ENCODE data around the gene DDIT4. TPM values are rescaled to one million over a fixed set of nuclear protein-coding genes. Genes with fewer than 3 reads are reported as not detected.

The DDIT4 gene
- total and polyA plus RNA-seq, 3 experiments from 2014 or later = 144 to 183 (median 156) TPM

GRCh38 chr10:72259491-72260238, 14.1 kb upstream of the DDIT4 start:
- Histone ChIP-seq H3K27ac (ENCODE audit: low read depth, low read length) (peak overlapping the region; percentile 89), H3K27me3 (ENCODE audit: insufficient read depth, low read length, poor library complexity, severe bottlenecking) (no peaks in the 10 kb centered on the region), H3K36me3 (ENCODE audit: insufficient read depth, low read length) (no peaks in the 10 kb centered on the region), H3K4me1 (ENCODE audit: insufficient read depth, low read length) (peaks cover 89% of the 10 kb centered on the region), H3K4me3 (ENCODE audit: low read length) (peak overlapping the region; percentile 72), H3K9me3 (ENCODE audit: low read length) (no peaks in the 10 kb centered on the region)
- DNase-seq = no peak
- Mint-ChIP-seq H3K4me3 (peak overlapping the region; percentile 81 to 94 (median 89)), H3K9me3 (no peaks in the 10 kb centered on the region), H3K27me3 (no peaks in the 10 kb centered on the region), H3K4me1 (peaks cover 57 to 73% (median 68%) of the 10 kb centered on the region in 3 donors), H3K36me3 (no peaks in the 10 kb centered on the region), H3K27ac (peak overlapping the region; percentile 92 to 99 (median 97))
- POLR2A ChIA-PET = interaction anchor here (0.6 to 1.7 kb wide), 4 partner anchors 12 to 1571 kb away, joined by 3 to 19 read pairs (median 6); no protein-coding TSS in a partner anchor
- CTCF ChIA-PET = interaction anchor here (0.8 to 4.6 kb wide), 10 partner anchors 12 to 78 kb away, joined by 4 to 29 read pairs (median 6); partner anchors contain the start of genes ASCC1 and DDIT4

- H3K9me3 ChIP-seq (ENCODE audit: low read length) = no peaks in the 10 kb centered on the region
- H3K36me3 ChIP-seq (ENCODE audit: insufficient read depth, low read length) = no peaks in the 10 kb centered on the region
- Mint-ChIP-seq H3K36me3 (no peaks in the 10 kb centered on the region), H3K27me3 (no peaks in the 10 kb centered on the region), H3K9me3 (no peaks in the 10 kb centered on the region), H3K4me3 (peak overlapping the region; percentile 81 to 94 (median 89)), H3K27ac (peak overlapping the region; percentile 92 to 99 (median 97)), H3K4me1 (peaks cover 53 to 67% (median 64%) of the 10 kb centered on the region in 3 donors)
- no peaks in the 10 kb centered on the region for H3K27me3 ChIP-seq (ENCODE audit: insufficient read depth, low read length, poor library complexity, severe bottlenecking)
- H3K27ac ChIP-seq (ENCODE audit: low read depth, low read length) = peak overlapping the region; percentile 89
- peak; percentile 73 to 87 (median 78) for DNase-seq
- POLR2A ChIA-PET = interaction anchor here (0.6 to 1.7 kb wide), 10 partner anchors 13 to 173 kb away, joined by 3 to 10 read pairs (median 4); partner anchors contain the start of genes ANAPC16, ASCC1 and DDIT4
- H3K4me3 ChIP-seq (ENCODE audit: low read length) = peak overlapping the region; percentile 72
- H3K4me1 ChIP-seq (ENCODE audit: insufficient read depth, low read length) = peaks cover 83% of the 10 kb centered on the region
- CTCF ChIA-PET = interaction anchor here (0.8 to 4.6 kb wide), 16 partner anchors 8 to 121 kb away, joined by 3 to 29 read pairs (median 4); partner anchors contain the start of genes ASCC1 and DDIT4
Measured at GRCh38 chr10:72260239-72260975, 13.3 kb upstream of the DDIT4 start.

GRCh38 chr10:72260976-72261783, 12.5 kb upstream of the DDIT4 start:
- Histone ChIP-seq H3K36me3 (ENCODE audit: insufficient read depth, low read length) (no peaks in the 10 kb centered on the region), H3K4me3 (ENCODE audit: low read length) (peak overlapping the region; percentile 72), H3K27me3 (ENCODE audit: insufficient read depth, low read length, poor library complexity, severe bottlenecking) (no peaks in the 10 kb centered on the region), H3K27ac (ENCODE audit: low read depth, low read length) (peak overlapping the region; percentile 89), H3K9me3 (ENCODE audit: low read length) (no peaks in the 10 kb centered on the region), H3K4me1 (ENCODE audit: insufficient read depth, low read length) (peaks cover 83% of the 10 kb centered on the region)
- CTCF ChIA-PET = interaction anchor here (0.8 to 4.6 kb wide), 15 partner anchors 9 to 122 kb away, joined by 3 to 29 read pairs (median 4); partner anchors contain the start of genes ASCC1 and DDIT4
- peak overlapping the region; percentile 81 to 94 (median 89) for H3K4me3 Mint-ChIP-seq
- POLR2A ChIA-PET = interaction anchor here (0.6 to 1.7 kb wide), 10 partner anchors 11 to 173 kb away, joined by 3 to 10 read pairs (median 3); partner anchors contain the start of genes ANAPC16, ASCC1 and DDIT4
- peaks cover 49 to 59% (median 59%) of the 10 kb centered on the region in 3 donors for H3K4me1 Mint-ChIP-seq
- H3K27me3 Mint-ChIP-seq = no peaks in the 10 kb centered on the region
- H3K9me3 Mint-ChIP-seq = no peaks in the 10 kb centered on the region
- peak overlapping the region; percentile 92 to 99 (median 97) for H3K27ac Mint-ChIP-seq
- peak; percentile 57 to 81 (median 73) for DNase-seq
- H3K36me3 Mint-ChIP-seq = no peaks in the 10 kb centered on the region

- no peaks in the 10 kb centered on the region for H3K36me3 ChIP-seq (ENCODE audit: insufficient read depth, low read length)
- POLR2A ChIA-PET = interaction anchor here (0.7 to 1.6 kb wide), 3 partner anchors 10 to 11 kb away, joined by 3 to 7 read pairs (median 6); partner anchors contain the start of gene DDIT4
- Mint-ChIP-seq H3K4me1 (peaks cover 46 to 55% (median 54%) of the 10 kb centered on the region in 3 donors), H3K27me3 (no peaks in the 10 kb centered on the region), H3K9me3 (no peaks in the 10 kb centered on the region), H3K36me3 (no peaks in the 10 kb centered on the region), H3K27ac (peak overlapping the region; percentile 92 to 99 (median 97)), H3K4me3 (peak overlapping the region; percentile 81 to 94 (median 89))
- no peak overlapping the region for H3K4me3 ChIP-seq (ENCODE audit: low read length)
- no peaks in the 10 kb centered on the region for H3K27me3 ChIP-seq (ENCODE audit: insufficient read depth, low read length, poor library complexity, severe bottlenecking)
- no peaks in the 10 kb centered on the region for H3K9me3 ChIP-seq (ENCODE audit: low read length)
- no peak for DNase-seq
- peaks cover 78% of the 10 kb centered on the region for H3K4me1 ChIP-seq (ENCODE audit: insufficient read depth, low read length)
- CTCF ChIA-PET = interaction anchor here (0.8 to 4.6 kb wide), 4 partner anchors 12 to 78 kb away, joined by 3 to 29 read pairs (median 18); partner anchors contain the start of gene DDIT4
- peak overlapping the region; percentile 89 for H3K27ac ChIP-seq (ENCODE audit: low read depth, low read length)
Measured at GRCh38 chr10:72261784-72262404, 11.8 kb upstream of the DDIT4 start.

GRCh38 chr10:72263613-72264241, 10.0 kb upstream of the DDIT4 start:
- H3K4me3 ChIP-seq (ENCODE audit: low read length) = no peak overlapping the region
- POLR2A ChIA-PET = interaction anchor here (0.9 kb wide), 2 partner anchors 8 to 15 kb away, joined by 3 to 6 read pairs; no protein-coding TSS in a partner anchor
- no peaks in the 10 kb centered on the region for H3K27me3 Mint-ChIP-seq
- H3K36me3 Mint-ChIP-seq = no peaks in the 10 kb centered on the region
- peaks cover 39 to 49% (median 46%) of the 10 kb centered on the region in 3 donors for H3K4me1 Mint-ChIP-seq
- no peaks in the 10 kb centered on the region for H3K9me3 ChIP-seq (ENCODE audit: low read length)
- peaks cover 65% of the 10 kb centered on the region for H3K4me1 ChIP-seq (ENCODE audit: insufficient read depth, low read length)
- H3K9me3 Mint-ChIP-seq = no peaks in the 10 kb centered on the region
- CTCF ChIA-PET = interaction anchor here (1.6 to 3.5 kb wide), 2 partner anchors 11 to 16 kb away, joined by 4 to 19 read pairs; partner anchors contain the start of gene DDIT4
- H3K36me3 ChIP-seq (ENCODE audit: insufficient read depth, low read length) = no peaks in the 10 kb centered on the region
- peak overlapping the region; percentile 40 to 90 (median 77) for H3K27ac Mint-ChIP-seq
- peak in 3 of 5 donors; percentile 60 to 61 (median 60) for DNase-seq
- H3K27ac ChIP-seq (ENCODE audit: low read depth, low read length) = no peak overlapping the region
- H3K4me3 Mint-ChIP-seq = peak overlapping the region in 6 of 7 donors; percentile 13 to 83 (median 38)
- no peaks in the 10 kb centered on the region for H3K27me3 ChIP-seq (ENCODE audit: insufficient read depth, low read length, poor library complexity, severe bottlenecking)

- H3K36me3 ChIP-seq (ENCODE audit: insufficient read depth, low read length) = no peaks in the 10 kb centered on the region
- Mint-ChIP-seq H3K27me3 (no peaks in the 10 kb centered on the region), H3K9me3 (no peaks in the 10 kb centered on the region), H3K36me3 (no peaks in the 10 kb centered on the region), H3K27ac (peak overlapping the region in 6 of 8 donors; percentile 36 to 83 (median 58)), H3K4me1 (peaks cover 36 to 42% (median 39%) of the 10 kb centered on the region in 3 donors), H3K4me3 (no peak overlapping the region)
- H3K27ac ChIP-seq (ENCODE audit: low read depth, low read length) = peak overlapping the region; percentile 16
- no peaks in the 10 kb centered on the region for H3K9me3 ChIP-seq (ENCODE audit: low read length)
- no peaks in the 10 kb centered on the region for H3K27me3 ChIP-seq (ENCODE audit: insufficient read depth, low read length, poor library complexity, severe bottlenecking)
- H3K4me1 ChIP-seq (ENCODE audit: insufficient read depth, low read length) = peaks cover 59% of the 10 kb centered on the region
- no peak for DNase-seq
- no peak overlapping the region for H3K4me3 ChIP-seq (ENCODE audit: low read length)
- POLR2A ChIA-PET = interaction anchor here (0.9 kb wide), 1 partner anchor 9 kb away, joined by 6 read pairs; no protein-coding TSS in a partner anchor
- CTCF ChIA-PET = interaction anchor here (3.5 kb wide), 1 partner anchor 10 kb away, joined by 19 read pairs; the partner anchor contains the start of gene DDIT4
Measured at GRCh38 chr10:72264536-72264935, 9.2 kb upstream of the DDIT4 start.

All from CD8-positive, alpha-beta memory T cell (primary cell).